GM12891 (cell line): ENCODE results near the gene DOP1B.

Experiments
- POLR2A ChIP-seq: IDR thresholded peaks from 2 replicates; pipeline ENCODE4 v1.6.1; 2011; ENCODE audit warnings: low read depth, low read length, control low read depth
- POLR2AphosphoS5 ChIP-seq: IDR thresholded peaks from 2 replicates; pipeline ENCODE4 v1.6.1; 2011; ENCODE audit warnings: low read depth, low read length, control low read depth

GRCh38 chr21:36170823-36171222 is 14.2 kb downstream of the DOP1B start:
- no peak for TF ChIP-seq POLR2AphosphoS5
- no peak for TF ChIP-seq POLR2A
